Prostate gland (tissue), 2 donors: Measurements from ENCODE around the gene GPS1. TPM values are rescaled to one million over a fixed set of nuclear protein-coding genes. Genes with fewer than 3 reads are reported as not detected.

ENCODE experiments used
- DNase-seq: peaks from one replicate; pipeline ENCODE4 v3.0.0-alpha.2; 2019; ENCODE audit warnings: low spot score
- H3K27ac ChIP-seq, 2 donors: fragments of 200-600 bp; sonication (generic); 2 replicates each; pipeline ENCODE4 v1.5.1; 2017 to 2019
- H3K27me3 ChIP-seq: fragments of 200-600 bp; sonication (generic); replicated peaks from 2 replicates; pipeline ENCODE4 v1.5.1; 2019; ENCODE audit not compliant: insufficient read depth
- H3K36me3 ChIP-seq, 2 donors: fragments of 200-600 bp; sonication (generic); 1 replicate in 1 of 2; 2 replicates in 1 of 2; pipeline versions ENCODE4 v1.5.1 to v1.8.1; 2017 to 2019
- H3K4me1 ChIP-seq: fragments of 200-600 bp; sonication (generic); replicated peaks from 2 replicates; pipeline ENCODE4 v1.5.1; 2019
- H3K4me3 ChIP-seq, 2 donors: fragments of 200-600 bp; sonication (generic); 2 replicates each; pipeline ENCODE4 v1.5.1; 2017 to 2019
- H3K9me3 ChIP-seq: fragments of 200-600 bp; sonication (generic); 2 replicates; pipeline ENCODE4 v1.5.1; 2017
- POLR2A ChIP-seq: fragments of 450-650 bp; IDR thresholded peaks from one replicate; pipeline ENCODE4 v1.6.1; 2016; ENCODE audit warnings: antibody characterized with exemption, mild to moderate bottlenecking
- POLR2AphosphoS5 ChIP-seq: sonication (generic); formaldehyde crosslinking; IDR thresholded peaks from one replicate; pipeline ENCODE4 v1.6.1; 2017; ENCODE audit warnings: antibody characterized with exemption
- WGBS: methylation state at CpG from one replicate; pipeline ENCODE4 v1.1.5; 2018; 5-methylcytosine and 5-hydroxymethylcytosine counted together
- intact Hi-C: fragments of 100-400 bp; cut with DNase I; formaldehyde crosslinking; loops from one replicate; pipeline ENCODE4 v1.14.2; 2022
- total RNA-seq, 2 donors: library from RNA; depleted of rRNA; stranded (reverse); fragments of >200 nt; gene quantifications; one replicate each; pipeline ENCODE4 v1.1.0, GENCODE V29; 2016
- TF ChIP-seq, protein P1 (sequence below), 4 experiments: fragments of 200-600 bp in 2 of 4; fragments of 450-650 bp in 2 of 4; sonication (generic) in 2 of 4; IDR thresholded peaks; 1 replicate in 3 of 4; 2 replicates in 1 of 4; pipeline ENCODE4 v1.5.1; 2016 to 2019; ENCODE audit warnings: antibody characterized with exemption in 4 of 4, mild to moderate bottlenecking in 2 of 4, moderate library complexity in 2 of 4

The GPS1 gene
- total RNA-seq, 2 donors from 2014 or later = 163 to 182 TPM

DNA sequence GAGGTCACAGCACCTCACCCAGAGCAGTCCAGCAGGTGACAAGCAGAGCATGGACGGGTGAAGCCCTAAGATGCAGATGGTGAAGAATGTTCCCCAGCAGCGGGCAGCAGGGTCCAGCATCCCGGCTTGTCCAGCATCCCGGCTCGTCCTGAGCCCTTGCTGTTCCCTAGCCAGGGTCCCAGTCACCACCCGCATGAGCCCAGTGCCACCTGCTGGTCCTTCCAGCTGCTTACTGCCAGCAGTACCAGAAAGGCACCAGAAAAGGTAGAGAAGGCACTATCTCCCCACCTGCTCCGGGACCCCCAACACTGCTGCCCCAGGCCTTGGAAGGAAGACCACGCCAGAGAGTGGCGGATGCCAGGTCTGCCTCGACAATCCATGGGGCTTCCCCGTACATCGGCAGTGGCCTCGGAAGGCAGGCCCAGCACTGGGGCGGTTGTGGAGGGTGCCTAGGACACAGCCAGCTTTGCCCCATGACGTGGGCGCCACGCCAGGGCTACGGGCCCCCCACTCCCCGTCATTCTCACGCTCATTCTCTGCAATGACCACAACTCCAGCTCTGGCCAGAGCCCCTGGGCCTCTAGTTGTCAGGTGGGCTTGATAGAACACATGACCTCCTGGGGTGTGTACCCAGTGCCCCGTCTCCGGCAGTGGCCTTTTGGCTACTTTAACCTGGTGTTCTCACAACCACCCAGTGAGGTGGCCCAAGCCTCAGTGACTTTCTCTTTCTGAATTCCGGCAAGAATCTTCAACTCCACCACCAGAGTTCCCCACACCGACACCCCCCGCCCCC lies 30.4 kb upstream of the GPS1 start:
- Histone ChIP-seq H3K27me3 (no peaks in the 10 kb centered on the region), H3K4me1 (peaks cover 18% of the 10 kb centered on the region), H3K4me3 (peak overlapping the region in 1 of 2 donors; percentile 85), H3K27ac (peak overlapping the region in 1 of 2 donors; percentile 39), H3K9me3 (no peaks in the 10 kb centered on the region), H3K36me3 (no peaks in the 10 kb centered on the region)
- peak; percentile 72 for DNase-seq
- intact Hi-C loops = loop anchor here (2.0 kb wide), 1 partner anchor 63 kb away; no protein-coding TSS in a partner anchor
- 27% methylated on average over 25 of the region's 25 CpGs for WGBS
- TF ChIP-seq, protein P1, sequence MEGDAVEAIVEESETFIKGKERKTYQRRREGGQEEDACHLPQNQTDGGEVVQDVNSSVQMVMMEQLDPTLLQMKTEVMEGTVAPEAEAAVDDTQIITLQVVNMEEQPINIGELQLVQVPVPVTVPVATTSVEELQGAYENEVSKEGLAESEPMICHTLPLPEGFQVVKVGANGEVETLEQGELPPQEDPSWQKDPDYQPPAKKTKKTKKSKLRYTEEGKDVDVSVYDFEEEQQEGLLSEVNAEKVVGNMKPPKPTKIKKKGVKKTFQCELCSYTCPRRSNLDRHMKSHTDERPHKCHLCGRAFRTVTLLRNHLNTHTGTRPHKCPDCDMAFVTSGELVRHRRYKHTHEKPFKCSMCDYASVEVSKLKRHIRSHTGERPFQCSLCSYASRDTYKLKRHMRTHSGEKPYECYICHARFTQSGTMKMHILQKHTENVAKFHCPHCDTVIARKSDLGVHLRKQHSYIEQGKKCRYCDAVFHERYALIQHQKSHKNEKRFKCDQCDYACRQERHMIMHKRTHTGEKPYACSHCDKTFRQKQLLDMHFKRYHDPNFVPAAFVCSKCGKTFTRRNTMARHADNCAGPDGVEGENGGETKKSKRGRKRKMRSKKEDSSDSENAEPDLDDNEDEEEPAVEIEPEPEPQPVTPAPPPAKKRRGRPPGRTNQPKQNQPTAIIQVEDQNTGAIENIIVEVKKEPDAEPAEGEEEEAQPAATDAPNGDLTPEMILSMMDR (IDR thresholded peaks at IDR 0.05) = peak; percentile 50 to 93 (median 72)
- TF ChIP-seq POLR2AphosphoS5 = peak; percentile 48
- TF ChIP-seq POLR2A = no peak

DNA sequence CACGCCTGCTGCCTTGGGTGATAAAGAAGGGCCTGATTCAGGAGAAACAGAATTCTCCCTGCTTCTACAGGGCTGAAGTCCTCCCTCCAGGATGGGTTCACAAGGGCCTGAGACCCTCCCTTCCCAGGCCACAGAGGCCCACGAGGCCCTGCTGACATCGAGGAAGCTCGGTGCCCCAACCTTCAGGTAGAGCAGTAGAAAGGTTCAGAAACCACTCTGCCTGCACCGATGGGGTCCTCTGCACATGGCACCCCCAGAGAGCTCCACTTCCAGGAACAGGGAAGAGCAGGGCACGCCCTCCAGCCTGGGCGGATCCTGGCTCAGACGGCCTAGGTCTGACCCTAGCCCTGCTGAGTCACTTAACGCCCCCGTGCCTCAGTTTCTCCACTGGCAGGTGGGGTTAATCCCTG lies 29.8 kb upstream of the GPS1 start:
- H3K36me3 ChIP-seq = no peaks in the 10 kb centered on the region
- intact Hi-C loops = loop anchor here (2.0 kb wide), 1 partner anchor 63 kb away; no protein-coding TSS in a partner anchor
- peak overlapping the region; percentile 85 to 88 for H3K4me3 ChIP-seq
- no peaks in the 10 kb centered on the region for H3K27me3 ChIP-seq
- TF ChIP-seq POLR2A (no peak), POLR2AphosphoS5 (no peak)
- TF ChIP-seq, protein P1 (IDR thresholded peaks at IDR 0.05) = no peak
- no peaks in the 10 kb centered on the region for H3K9me3 ChIP-seq
- H3K27ac ChIP-seq = peak overlapping the region; percentile 62 to 73
- H3K4me1 ChIP-seq = peaks cover 18% of the 10 kb centered on the region
- no peak for DNase-seq
- 13% methylated on average over 10 of the region's 10 CpGs for WGBS

GRCh38 chr17:82022310-82022980 lies 29.3 kb upstream of the GPS1 start, which contains the start of gene CENPX:
Gene CENPX, minus strand, starts transcription at chr17:82022878. Its CDS starts 17 bp downstream, at chr17:82022861.
- Histone ChIP-seq H3K9me3 (no peaks in the 10 kb centered on the region), H3K4me1 (peaks cover 18% of the 10 kb centered on the region), H3K36me3 (no peaks in the 10 kb centered on the region), H3K27ac (peak within 1 kb of the TSS; percentile 62 to 73), H3K27me3 (no peaks in the 10 kb centered on the region), H3K4me3 (peak within 1 kb of the TSS; percentile 85 to 88)
- TF ChIP-seq, protein P1 (IDR thresholded peaks at IDR 0.05) = no peak
- TF ChIP-seq POLR2A = peak; percentile 49
- DNase-seq = no peak
- intact Hi-C loops = no loop called here
- 1% methylated on average over 37 of the region's 64 CpGs for WGBS

GRCh38 chr17:82022981-82023446 lies 28.7 kb upstream of the GPS1 start, which contains the start of gene LRRC45:
Gene LRRC45, plus strand, starts transcription at chr17:82023305. Its CDS starts 339 bp downstream, at chr17:82023644.
- peaks cover 18% of the 10 kb centered on the region for H3K4me1 ChIP-seq
- H3K4me3 ChIP-seq = peak within 1 kb of the TSS; percentile 85 to 88
- WGBS = under 1% methylated on average over 18 of the region's 42 CpGs
- no peaks in the 10 kb centered on the region for H3K27me3 ChIP-seq
- intact Hi-C loops = no loop called here
- TF ChIP-seq, protein P1 (IDR thresholded peaks at IDR 0.05) = no peak
- TF ChIP-seq POLR2AphosphoS5 = peak; percentile 95
- no peaks in the 10 kb centered on the region for H3K36me3 ChIP-seq
- no peaks in the 10 kb centered on the region for H3K9me3 ChIP-seq
- peak within 1 kb of the TSS; percentile 62 to 73 for H3K27ac ChIP-seq
- peak; percentile 100 for DNase-seq
